ENCODE data around the gene PPP2R5C. TPM values are rescaled to one million over a fixed set of nuclear protein-coding genes. Genes with fewer than 3 reads are reported as not detected.

The PPP2R5C gene
- total RNA-seq, 1 donor from 2014 or later: 71.5 TPM

DNA sequence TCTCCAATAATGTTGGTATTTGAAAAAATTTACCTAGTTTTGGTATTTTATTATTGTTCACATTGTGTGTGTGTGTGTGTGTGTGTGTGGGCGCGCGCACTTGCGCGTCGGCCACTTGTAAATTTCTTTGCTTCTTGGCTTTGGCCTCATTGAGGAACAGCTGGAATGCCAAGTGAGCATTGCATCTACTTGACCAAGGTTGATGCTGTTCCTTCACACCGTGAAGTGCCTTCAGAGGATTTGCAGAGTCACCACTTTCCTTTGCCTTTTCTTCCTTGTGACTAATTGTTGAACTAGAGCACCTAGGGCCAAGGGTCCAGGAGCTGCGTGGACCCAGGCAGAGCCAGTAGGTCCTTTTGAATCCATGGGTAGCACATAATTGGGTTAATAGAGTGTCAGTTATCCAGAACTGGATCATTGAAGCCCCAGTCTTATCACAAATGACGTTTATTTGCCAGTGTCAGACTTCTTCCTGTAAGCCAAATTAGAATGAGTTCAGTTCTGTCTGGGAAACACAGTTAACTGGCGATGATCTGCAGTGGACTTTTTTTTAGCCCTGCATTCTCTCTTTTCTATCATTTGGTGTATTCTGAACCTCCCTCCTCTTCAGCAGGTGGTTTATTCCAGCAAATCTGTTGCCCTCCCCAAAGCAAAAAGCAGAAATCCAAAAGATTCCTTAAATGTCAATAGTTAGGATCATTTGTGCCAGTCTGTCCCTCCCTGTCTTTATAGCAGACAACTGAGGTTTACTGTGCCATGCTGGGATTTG lies 2.6 kb downstream of the PPP2R5C start:
- no peak for DNase-seq (ENCODE audit: low spot score)
- H3K4me3 Mint-ChIP-seq (ENCODE audit: unreplicated experiment): peak overlapping the region; percentile 32
- H3K36me3 Mint-ChIP-seq (ENCODE audit: low read depth, unreplicated experiment): peaks cover 10% of the 10 kb centered on the region
- H3K4me1 Mint-ChIP-seq (ENCODE audit: unreplicated experiment): peaks cover 9% of the 10 kb centered on the region
- peaks cover 4% of the 10 kb centered on the region for H3K27me3 Mint-ChIP-seq (ENCODE audit: unreplicated experiment)
- no peaks in the 10 kb centered on the region for H3K9me3 Mint-ChIP-seq (ENCODE audit: unreplicated experiment)
- no peak overlapping the region for H3K27ac Mint-ChIP-seq (ENCODE audit: unreplicated experiment)
- TF ChIP-seq, protein P1, sequence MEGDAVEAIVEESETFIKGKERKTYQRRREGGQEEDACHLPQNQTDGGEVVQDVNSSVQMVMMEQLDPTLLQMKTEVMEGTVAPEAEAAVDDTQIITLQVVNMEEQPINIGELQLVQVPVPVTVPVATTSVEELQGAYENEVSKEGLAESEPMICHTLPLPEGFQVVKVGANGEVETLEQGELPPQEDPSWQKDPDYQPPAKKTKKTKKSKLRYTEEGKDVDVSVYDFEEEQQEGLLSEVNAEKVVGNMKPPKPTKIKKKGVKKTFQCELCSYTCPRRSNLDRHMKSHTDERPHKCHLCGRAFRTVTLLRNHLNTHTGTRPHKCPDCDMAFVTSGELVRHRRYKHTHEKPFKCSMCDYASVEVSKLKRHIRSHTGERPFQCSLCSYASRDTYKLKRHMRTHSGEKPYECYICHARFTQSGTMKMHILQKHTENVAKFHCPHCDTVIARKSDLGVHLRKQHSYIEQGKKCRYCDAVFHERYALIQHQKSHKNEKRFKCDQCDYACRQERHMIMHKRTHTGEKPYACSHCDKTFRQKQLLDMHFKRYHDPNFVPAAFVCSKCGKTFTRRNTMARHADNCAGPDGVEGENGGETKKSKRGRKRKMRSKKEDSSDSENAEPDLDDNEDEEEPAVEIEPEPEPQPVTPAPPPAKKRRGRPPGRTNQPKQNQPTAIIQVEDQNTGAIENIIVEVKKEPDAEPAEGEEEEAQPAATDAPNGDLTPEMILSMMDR (IDR thresholded peaks at IDR 0.05; ENCODE audit: unreplicated experiment): no peak

GRCh38 chr14:101767618-101768362 lies 6.3 kb downstream of the PPP2R5C start:
- no peak overlapping the region for H3K4me3 Mint-ChIP-seq (ENCODE audit: unreplicated experiment)
- no peak for DNase-seq (ENCODE audit: low spot score)
- H3K27ac Mint-ChIP-seq (ENCODE audit: unreplicated experiment): no peak overlapping the region
- no peaks in the 10 kb centered on the region for H3K27me3 Mint-ChIP-seq (ENCODE audit: unreplicated experiment)
- H3K4me1 Mint-ChIP-seq (ENCODE audit: unreplicated experiment): no peaks in the 10 kb centered on the region
- H3K36me3 Mint-ChIP-seq (ENCODE audit: low read depth, unreplicated experiment): no peaks in the 10 kb centered on the region
- H3K9me3 Mint-ChIP-seq (ENCODE audit: unreplicated experiment): no peaks in the 10 kb centered on the region
- TF ChIP-seq, protein P1 (IDR thresholded peaks at IDR 0.05; ENCODE audit: unreplicated experiment): no peak

DNA sequence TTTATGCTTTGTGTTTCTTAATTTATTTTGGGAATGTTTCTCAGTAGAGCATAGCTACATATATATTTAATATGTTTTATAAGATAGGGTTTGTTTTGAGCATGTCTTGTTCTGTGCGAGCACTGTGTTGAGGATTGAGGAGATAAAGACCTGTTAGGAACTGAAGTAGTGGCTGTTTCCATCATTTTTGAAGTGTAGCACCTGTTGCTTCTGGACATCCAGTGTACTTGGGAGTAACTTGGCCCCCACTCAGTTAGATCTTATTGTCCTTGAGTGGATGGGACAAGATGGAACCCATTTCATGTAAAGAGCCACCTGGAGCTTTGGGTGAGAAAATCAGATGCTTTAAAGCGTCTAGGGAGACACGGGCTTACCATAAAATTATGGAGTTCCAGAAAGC lies 8.7 kb downstream of the PPP2R5C start:
- no peak overlapping the region for H3K4me3 Mint-ChIP-seq (ENCODE audit: unreplicated experiment)
- TF ChIP-seq, protein P1 (IDR thresholded peaks at IDR 0.05; ENCODE audit: unreplicated experiment): no peak
- no peak overlapping the region for H3K27ac Mint-ChIP-seq (ENCODE audit: unreplicated experiment)
- peaks cover 1% of the 10 kb centered on the region for H3K27me3 Mint-ChIP-seq (ENCODE audit: unreplicated experiment)
- no peak for DNase-seq (ENCODE audit: low spot score)
- H3K36me3 Mint-ChIP-seq (ENCODE audit: low read depth, unreplicated experiment): no peaks in the 10 kb centered on the region
- H3K4me1 Mint-ChIP-seq (ENCODE audit: unreplicated experiment): no peaks in the 10 kb centered on the region
- no peaks in the 10 kb centered on the region for H3K9me3 Mint-ChIP-seq (ENCODE audit: unreplicated experiment)

DNA sequence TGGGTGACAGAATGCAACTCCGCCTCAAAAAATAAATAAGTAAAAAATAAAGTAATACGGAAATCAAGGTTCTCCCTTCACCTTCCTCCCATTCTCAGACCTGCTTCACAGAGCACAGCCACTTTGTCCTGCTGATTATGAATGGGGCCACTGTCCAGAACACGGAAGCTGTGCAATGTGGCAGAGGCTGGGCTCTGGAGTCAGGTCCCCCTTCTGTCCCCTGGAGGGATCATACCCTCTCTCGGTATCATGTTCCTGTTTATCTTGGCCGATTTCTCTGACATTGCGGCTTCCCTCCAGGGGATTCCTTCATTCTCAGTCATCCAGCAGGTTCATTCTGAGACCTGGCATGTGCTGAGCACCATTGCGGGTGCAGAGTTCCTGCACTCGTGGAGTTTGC lies 11.3 kb downstream of the PPP2R5C start:
- H3K4me3 Mint-ChIP-seq (ENCODE audit: unreplicated experiment): no peak overlapping the region

More for the DNA sequence above, 11.3 kb downstream of the PPP2R5C start:
- no peaks in the 10 kb centered on the region for H3K9me3 Mint-ChIP-seq (ENCODE audit: unreplicated experiment)
- no peaks in the 10 kb centered on the region for H3K4me1 Mint-ChIP-seq (ENCODE audit: unreplicated experiment)
- DNase-seq (ENCODE audit: low spot score): no peak
- H3K27me3 Mint-ChIP-seq (ENCODE audit: unreplicated experiment): peaks cover 1% of the 10 kb centered on the region
- no peaks in the 10 kb centered on the region for H3K36me3 Mint-ChIP-seq (ENCODE audit: low read depth, unreplicated experiment)
- TF ChIP-seq, protein P1 (IDR thresholded peaks at IDR 0.05; ENCODE audit: unreplicated experiment): no peak
- H3K27ac Mint-ChIP-seq (ENCODE audit: unreplicated experiment): no peak overlapping the region
